GM10266 (cell line): ENCODE measurements around the gene CAB39.

ENCODE experiments used
- DNase-seq: peaks from one replicate; pipeline ENCODE4 v3.0.0; 2012; ENCODE audit errors: extremely low spot score
- TF ChIP-seq, protein P1 (sequence below): IDR thresholded peaks from 2 replicates; pipeline ENCODE4 v1.5.1; 2012; ENCODE audit warnings: mild to moderate bottlenecking, low read depth; ENCODE audit not compliant: control insufficient read depth, insufficient read depth; ENCODE audit errors: missing control alignments

CAB39 gene

DNA sequence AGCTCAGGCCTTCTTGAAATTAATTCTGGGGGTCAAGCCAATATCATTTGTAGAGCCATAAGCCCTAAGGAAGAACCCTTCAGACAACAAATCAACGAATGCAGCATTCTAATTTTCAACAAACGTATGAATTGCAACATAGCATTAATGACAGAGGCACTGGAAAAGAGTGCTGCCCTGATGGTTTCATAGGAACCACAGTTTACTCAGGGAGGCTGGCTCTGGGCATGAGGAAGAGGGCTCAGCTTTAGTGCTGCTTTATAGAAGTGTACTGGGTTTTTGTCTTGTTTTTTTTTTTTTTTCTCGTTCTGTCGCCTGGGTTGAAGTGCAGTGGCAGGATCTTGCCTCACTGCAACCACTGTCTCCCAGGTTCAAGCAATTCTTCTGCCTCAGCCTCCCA lies 36.1 kb upstream of the CAB39 start:
- TF ChIP-seq, protein P1, sequence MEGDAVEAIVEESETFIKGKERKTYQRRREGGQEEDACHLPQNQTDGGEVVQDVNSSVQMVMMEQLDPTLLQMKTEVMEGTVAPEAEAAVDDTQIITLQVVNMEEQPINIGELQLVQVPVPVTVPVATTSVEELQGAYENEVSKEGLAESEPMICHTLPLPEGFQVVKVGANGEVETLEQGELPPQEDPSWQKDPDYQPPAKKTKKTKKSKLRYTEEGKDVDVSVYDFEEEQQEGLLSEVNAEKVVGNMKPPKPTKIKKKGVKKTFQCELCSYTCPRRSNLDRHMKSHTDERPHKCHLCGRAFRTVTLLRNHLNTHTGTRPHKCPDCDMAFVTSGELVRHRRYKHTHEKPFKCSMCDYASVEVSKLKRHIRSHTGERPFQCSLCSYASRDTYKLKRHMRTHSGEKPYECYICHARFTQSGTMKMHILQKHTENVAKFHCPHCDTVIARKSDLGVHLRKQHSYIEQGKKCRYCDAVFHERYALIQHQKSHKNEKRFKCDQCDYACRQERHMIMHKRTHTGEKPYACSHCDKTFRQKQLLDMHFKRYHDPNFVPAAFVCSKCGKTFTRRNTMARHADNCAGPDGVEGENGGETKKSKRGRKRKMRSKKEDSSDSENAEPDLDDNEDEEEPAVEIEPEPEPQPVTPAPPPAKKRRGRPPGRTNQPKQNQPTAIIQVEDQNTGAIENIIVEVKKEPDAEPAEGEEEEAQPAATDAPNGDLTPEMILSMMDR, result no peak

DNA sequence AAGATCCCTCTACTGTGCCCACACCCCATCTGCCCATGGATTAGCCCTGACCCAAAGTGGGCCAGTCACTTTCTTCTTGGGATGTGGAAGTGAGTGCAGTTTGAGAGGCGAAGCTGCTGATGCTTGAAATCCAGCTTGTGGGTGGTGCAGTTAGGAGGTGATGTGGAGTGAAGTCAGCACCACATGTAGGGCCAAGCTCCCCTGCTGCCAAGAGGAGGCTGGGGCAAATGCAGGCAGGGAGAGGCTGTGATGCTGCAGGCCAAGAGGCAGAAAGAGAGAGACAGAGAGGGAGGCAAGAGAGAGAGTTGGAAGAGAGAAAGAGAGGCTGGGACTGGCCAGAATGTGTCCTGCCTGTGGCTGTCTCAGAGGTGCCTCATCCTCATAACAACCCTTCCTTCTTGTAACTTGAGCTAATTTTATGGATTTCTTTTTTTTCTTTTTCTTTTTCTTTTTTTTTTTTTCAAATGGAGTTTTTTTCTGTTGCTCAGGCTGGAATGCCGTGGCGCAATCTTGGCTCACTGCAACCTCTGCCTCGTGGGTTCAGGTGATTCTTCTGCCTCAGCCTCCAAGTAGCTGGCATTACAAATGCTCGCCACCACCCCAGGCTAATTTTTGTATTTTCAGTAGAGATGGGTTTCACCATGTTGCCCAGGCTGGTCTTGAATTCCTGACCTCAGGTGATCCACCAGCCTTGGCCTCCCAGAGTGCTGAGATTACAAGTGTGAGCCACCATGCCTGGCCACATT lies 35.3 kb upstream of the CAB39 start:
- DNase-seq, result no peak
- TF ChIP-seq, protein P1, result no peak

More for the DNA sequence above, 36.1 kb upstream of the CAB39 start:
- no peak for DNase-seq

DNA sequence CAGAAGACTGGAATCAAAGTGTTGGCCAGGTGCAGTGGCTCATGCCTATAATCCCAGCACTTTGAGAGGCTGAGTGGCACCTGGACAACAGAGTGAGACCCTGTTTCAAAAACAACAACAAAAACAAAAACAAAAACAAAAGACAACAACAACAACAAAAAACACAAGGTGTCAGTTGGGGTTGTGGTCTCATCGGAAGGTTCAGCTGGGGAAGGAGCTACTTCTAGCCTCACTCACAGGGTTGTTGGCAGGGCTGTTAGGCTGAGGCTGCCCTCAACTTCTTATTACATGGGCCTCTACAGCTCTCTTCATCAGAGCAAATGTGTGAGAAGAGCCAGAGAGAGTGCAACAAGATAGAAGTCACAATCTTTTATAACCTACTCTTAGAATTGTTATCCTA lies 34.6 kb upstream of the CAB39 start:
- TF ChIP-seq, protein P1, result no peak
- DNase-seq, result no peak

DNA sequence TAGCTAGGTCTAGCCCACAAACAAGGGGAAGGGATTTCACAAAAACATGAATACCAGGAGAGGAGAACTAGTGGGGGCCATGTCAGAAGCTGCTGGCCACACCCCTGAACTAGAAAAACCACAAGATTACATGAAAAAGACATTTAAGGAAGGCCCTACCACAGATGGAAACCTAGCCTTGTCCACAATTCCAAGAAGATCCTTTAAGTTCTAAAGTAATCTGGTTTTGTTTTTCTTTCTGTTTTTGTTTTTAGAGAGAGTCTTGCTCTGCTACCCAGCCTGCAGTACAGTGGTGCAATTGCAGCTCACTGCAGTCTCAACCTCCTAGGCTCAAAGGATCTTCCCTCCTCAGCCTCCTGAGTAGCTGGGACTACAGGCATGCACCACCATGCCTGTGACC lies 34.2 kb upstream of the CAB39 start:
- DNase-seq, result no peak
- TF ChIP-seq, protein P1, result no peak

DNA sequence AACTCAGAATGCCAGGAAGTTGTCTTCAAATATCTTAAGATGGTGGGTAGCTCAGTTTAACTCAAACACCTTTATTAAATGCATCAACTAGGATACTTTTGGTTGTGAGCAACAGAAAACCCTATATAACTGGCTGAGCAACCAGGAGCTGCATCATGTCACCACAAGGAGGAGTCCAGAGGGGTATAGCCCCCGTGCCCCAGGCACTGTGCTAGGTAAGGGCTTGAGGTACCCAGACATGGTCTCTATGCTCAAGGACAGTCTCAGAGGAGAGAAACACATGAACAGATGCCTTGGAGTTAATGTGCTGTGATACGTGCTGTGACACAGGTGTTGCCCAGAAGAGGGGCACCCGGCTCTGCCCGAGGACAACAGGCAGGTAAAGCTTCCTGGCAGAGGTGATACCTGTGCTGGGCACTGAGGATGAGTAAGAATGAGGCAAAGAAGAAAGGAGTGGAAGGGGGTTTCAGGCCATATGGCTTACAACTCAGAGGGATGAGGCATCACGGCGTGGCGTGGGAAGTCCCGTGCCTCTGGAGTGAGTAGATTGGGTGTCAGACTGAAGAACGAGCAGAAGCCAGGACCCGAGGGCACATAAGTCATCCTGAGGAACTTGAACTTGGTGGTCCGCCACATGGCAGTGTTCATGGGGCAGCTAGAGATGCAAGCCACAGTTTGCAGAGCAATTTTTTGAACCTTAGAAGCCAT lies 32.0 kb upstream of the CAB39 start:
- TF ChIP-seq, protein P1, result no peak
- no peak for DNase-seq

DNA sequence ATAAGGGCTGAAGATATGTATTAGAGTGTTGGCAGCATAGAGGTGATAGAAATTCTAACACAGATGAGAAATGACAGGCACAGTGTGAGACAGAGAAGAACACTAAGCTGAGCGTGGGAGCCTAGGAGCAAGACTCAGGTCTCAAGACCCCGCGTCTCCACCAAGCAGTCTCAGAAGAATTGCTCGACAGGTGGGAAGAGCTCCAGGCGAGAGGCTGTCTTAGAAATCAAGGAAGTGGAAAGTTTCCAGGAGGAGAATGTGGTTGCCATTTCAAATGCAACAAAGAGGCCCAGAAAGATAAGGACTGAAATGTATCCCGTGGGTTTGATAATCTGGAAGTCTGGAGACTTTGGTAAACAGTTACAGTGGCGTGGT lies 31.5 kb upstream of the CAB39 start:
- DNase-seq, result no peak
- TF ChIP-seq, protein P1, result no peak

DNA sequence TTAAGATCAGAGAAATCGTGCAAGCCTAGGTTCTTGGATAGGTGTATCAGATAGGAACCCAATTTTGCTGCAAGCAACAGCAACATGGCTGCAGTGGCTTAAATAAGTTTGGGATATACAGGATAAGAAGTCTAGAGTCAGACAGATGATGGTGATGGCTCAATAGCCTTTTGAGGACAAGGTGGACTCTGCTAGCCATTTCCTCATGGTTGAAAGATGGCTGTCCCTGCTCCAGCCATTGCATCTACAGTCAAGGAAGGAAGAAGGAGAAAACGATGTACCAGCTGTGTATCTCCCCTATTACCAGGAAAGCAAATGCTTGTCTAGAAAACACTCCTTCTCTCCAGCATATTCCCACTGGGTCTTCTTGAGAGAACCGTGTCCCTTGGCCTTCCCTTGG lies 30.1 kb upstream of the CAB39 start:
- TF ChIP-seq, protein P1, result no peak
- no peak for DNase-seq
